A673 (cell line): ENCODE measurements around the gene SHISA4.

Source experiments
- CTCF ChIP-seq: fragments of 300-800, 200-600 bp; sonication (generic); conservative IDR thresholded peaks from 2 replicates; pipeline ENCODE4 v1.5.1; 2017; ENCODE audit warnings: low read depth, mild to moderate bottlenecking, antibody characterized with exemption, low read length, moderate library complexity, mixed read lengths
- EZH2 ChIP-seq: fragments of 200-600 bp; sonication (generic); IDR thresholded peaks from 2 replicates; pipeline ENCODE4 v1.6.1; 2017; ENCODE audit warnings: borderline replicate concordance, low read depth, mild to moderate bottlenecking, mixed read lengths, antibody characterized with exemption, low read length; ENCODE audit not compliant: poor library complexity, severe bottlenecking

GRCh38 chr1:201941420-201942128, 52.9 kb downstream of the SHISA4 start:
- TF ChIP-seq CTCF = no peak
- no peak for TF ChIP-seq EZH2
